Thyroid gland (tissue), 4 donors: ENCODE measurements around the gene AP2B1. TPM values are rescaled to one million over a fixed set of nuclear protein-coding genes. Genes with fewer than 3 reads are reported as not detected.

ENCODE experiments used
- DNase-seq, 2 donors: peaks; one replicate each; pipeline ENCODE4 v3.0.0-alpha.2; 2019
- H3K27ac ChIP-seq, 3 donors: fragments of 200-600 bp; sonication (generic); 1 replicate in 2 of 3; 2 replicates in 1 of 3; pipeline ENCODE4 v1.5.1; 2016 to 2019; ENCODE audit warnings: mild to moderate bottlenecking in 1 of 3, moderate library complexity in 1 of 3
- H3K27me3 ChIP-seq: fragments of 200-600 bp; sonication (generic); one replicate; pipeline ENCODE4 v1.5.1; 2019
- H3K36me3 ChIP-seq, 2 donors: fragments of 200-600 bp; sonication (generic); one replicate each; pipeline ENCODE4 v1.5.1; 2016 to 2019
- H3K4me1 ChIP-seq, 2 donors: fragments of 200-600 bp; sonication (generic); one replicate each; pipeline ENCODE4 v1.5.1; 2017 to 2019
- H3K4me3 ChIP-seq, 3 donors: fragments of 200-600 bp; sonication (generic); replicated peaks in 1 of 3; 1 replicate in 2 of 3; 2 replicates in 1 of 3; pipeline ENCODE4 v1.5.1; 2016; ENCODE audit warnings: mild to moderate bottlenecking in 1 of 3
- H3K9me3 ChIP-seq: fragments of 200-600 bp; sonication (generic); one replicate; pipeline ENCODE4 v1.5.1; 2017
- POLR2A ChIP-seq, 2 donors: fragments of 450-650 bp; IDR thresholded peaks; one replicate each; pipeline ENCODE4 v1.6.1; 2017; ENCODE audit warnings: antibody characterized with exemption in 2 of 2, mild to moderate bottlenecking in 2 of 2, moderate library complexity in 1 of 2
- whole genome bisulfite sequencing, 2 donors: methylation state at CpG; one replicate each; pipeline ENCODE4 v1.1.5; 2017; 5-methylcytosine and 5-hydroxymethylcytosine counted together
- intact Hi-C: fragments of 100-400 bp; cut with DNase I; formaldehyde crosslinking; loops from one replicate; pipeline ENCODE4 v1.15.1; 2023
- total RNA-seq, 4 donors: library from RNA; depleted of rRNA; stranded (reverse); fragments of >200 nt; gene quantifications; one replicate each; pipeline ENCODE4 v1.2.3, GENCODE V29; 2016
- TF ChIP-seq, protein P1 (sequence below), 6 experiments: fragments of 200-600 bp in 3 of 6; fragments of 450-650 bp in 3 of 6; sonication (generic) in 3 of 6; IDR thresholded peaks; one replicate each; pipeline ENCODE4 v1.5.1; 2016 to 2019; ENCODE audit warnings: antibody characterized with exemption in 6 of 6, mild to moderate bottlenecking in 2 of 6, inconsistent platforms in 1 of 6, moderate library complexity in 1 of 6

The AP2B1 gene
- total RNA-seq, 4 donors from 2014 or later: 105 to 162 (median 122) TPM

GRCh38 chr17:35764123-35764991 lies 177.2 kb downstream of the AP2B1 start:
- intact Hi-C loops: loop anchor here (2.0 kb wide), 1 partner anchor 40 kb away; no protein-coding TSS in a partner anchor
- 3 to 4% methylated on average over 16 to 43 of the region's 75 CpGs for WGBS, 2 donors

GRCh38 chr17:35765086-35765710 lies 178.1 kb downstream of the AP2B1 start:
- 82 to 88% methylated on average over 11 of the region's 11 CpGs for WGBS, 2 donors
- Histone ChIP-seq H3K4me1 (peaks cover 7 to 9% of the 10 kb centered on the region in 2 donors), H3K27ac (no peak overlapping the region), H3K9me3 (no peaks in the 10 kb centered on the region), H3K36me3 (no peaks in the 10 kb centered on the region), H3K27me3 (no peaks in the 10 kb centered on the region), H3K4me3 (no peak overlapping the region)
- DNase-seq: no peak
- TF ChIP-seq POLR2A (IDR thresholded peaks at IDR 0.05): no peak
- TF ChIP-seq, protein P1, sequence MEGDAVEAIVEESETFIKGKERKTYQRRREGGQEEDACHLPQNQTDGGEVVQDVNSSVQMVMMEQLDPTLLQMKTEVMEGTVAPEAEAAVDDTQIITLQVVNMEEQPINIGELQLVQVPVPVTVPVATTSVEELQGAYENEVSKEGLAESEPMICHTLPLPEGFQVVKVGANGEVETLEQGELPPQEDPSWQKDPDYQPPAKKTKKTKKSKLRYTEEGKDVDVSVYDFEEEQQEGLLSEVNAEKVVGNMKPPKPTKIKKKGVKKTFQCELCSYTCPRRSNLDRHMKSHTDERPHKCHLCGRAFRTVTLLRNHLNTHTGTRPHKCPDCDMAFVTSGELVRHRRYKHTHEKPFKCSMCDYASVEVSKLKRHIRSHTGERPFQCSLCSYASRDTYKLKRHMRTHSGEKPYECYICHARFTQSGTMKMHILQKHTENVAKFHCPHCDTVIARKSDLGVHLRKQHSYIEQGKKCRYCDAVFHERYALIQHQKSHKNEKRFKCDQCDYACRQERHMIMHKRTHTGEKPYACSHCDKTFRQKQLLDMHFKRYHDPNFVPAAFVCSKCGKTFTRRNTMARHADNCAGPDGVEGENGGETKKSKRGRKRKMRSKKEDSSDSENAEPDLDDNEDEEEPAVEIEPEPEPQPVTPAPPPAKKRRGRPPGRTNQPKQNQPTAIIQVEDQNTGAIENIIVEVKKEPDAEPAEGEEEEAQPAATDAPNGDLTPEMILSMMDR (IDR thresholded peaks at IDR 0.05): no peak
- intact Hi-C loops: loop anchor here (2.0 kb wide), 1 partner anchor 40 kb away; no protein-coding TSS in a partner anchor

More at GRCh38 chr17:35764123-35764991, 177.2 kb downstream of the AP2B1 start:
- no peaks in the 10 kb centered on the region for H3K36me3 ChIP-seq
- H3K9me3 ChIP-seq: no peaks in the 10 kb centered on the region
- TF ChIP-seq POLR2A (IDR thresholded peaks at IDR 0.05): peak in 1 of 2 donors; percentile 37
- TF ChIP-seq, protein P1 (IDR thresholded peaks at IDR 0.05): peak; percentile 66 to 100 (median 95)
- H3K4me3 ChIP-seq: peak overlapping the region in 1 of 3 donors; percentile 25
- peak overlapping the region in 2 of 3 donors; percentile 49 to 56 for H3K27ac ChIP-seq
- peak; percentile 92 to 94 for DNase-seq
- H3K27me3 ChIP-seq: no peaks in the 10 kb centered on the region
- peaks cover 7 to 9% of the 10 kb centered on the region in 2 donors for H3K4me1 ChIP-seq

GRCh38 chr17:35765756-35766488 lies 178.8 kb downstream of the AP2B1 start:
- Histone ChIP-seq H3K4me3 (no peak overlapping the region), H3K4me1 (peaks cover 7 to 9% of the 10 kb centered on the region in 2 donors), H3K27ac (no peak overlapping the region), H3K27me3 (no peaks in the 10 kb centered on the region), H3K9me3 (no peaks in the 10 kb centered on the region), H3K36me3 (no peaks in the 10 kb centered on the region)
- TF ChIP-seq POLR2A (IDR thresholded peaks at IDR 0.05): no peak
- TF ChIP-seq, protein P1 (IDR thresholded peaks at IDR 0.05): no peak
- intact Hi-C loops: loop anchor here (2.0 kb wide), 1 partner anchor 39 kb away; no protein-coding TSS in a partner anchor
- WGBS, 2 donors: 81 to 85% methylated on average over 7 of the region's 8 CpGs
- DNase-seq: no peak

DNA sequence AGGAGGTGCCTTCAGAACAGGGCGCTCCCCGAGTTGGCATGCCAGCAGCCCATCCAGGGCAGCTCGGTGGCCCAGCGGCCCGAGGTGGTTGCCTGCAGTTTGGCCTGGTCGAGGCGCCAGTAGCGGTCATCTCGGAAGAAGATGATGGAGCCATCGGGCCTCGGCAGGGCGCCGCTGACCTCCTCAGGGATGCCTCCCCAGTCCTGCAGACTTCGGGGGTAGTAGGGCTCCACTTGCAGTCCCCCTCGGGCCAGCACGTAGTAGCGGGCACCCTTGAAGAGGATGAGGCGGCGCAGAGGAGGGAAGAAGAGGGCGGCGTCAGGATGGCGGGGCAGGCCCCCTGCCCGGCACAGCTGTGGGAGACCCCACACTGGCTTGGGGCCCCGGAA lies 179.4 kb downstream of the AP2B1 start:
- intact Hi-C loops: no loop called here
- Histone ChIP-seq H3K36me3 (no peaks in the 10 kb centered on the region), H3K27ac (no peak overlapping the region), H3K4me1 (peaks cover 7 to 9% of the 10 kb centered on the region in 2 donors), H3K4me3 (no peak overlapping the region), H3K27me3 (no peaks in the 10 kb centered on the region), H3K9me3 (no peaks in the 10 kb centered on the region)
- DNase-seq: no peak
- TF ChIP-seq, protein P1 (IDR thresholded peaks at IDR 0.05): no peak
- TF ChIP-seq POLR2A (IDR thresholded peaks at IDR 0.05): no peak
- 91 to 93% methylated on average over 21 to 24 of the region's 24 CpGs for WGBS, 2 donors
